GM19395 (cell line): Measurements from ENCODE around the gene BCL2.

ENCODE experiments used
- ATAC-seq: cut with Tn5 transposase; IDR thresholded peaks from one replicate; pipeline ENCODE4 v1.9.1; 2021; ENCODE audit warnings: mild to moderate bottlenecking, moderate library complexity; ENCODE audit not compliant: unreplicated experiment

Gene BCL2

DNA sequence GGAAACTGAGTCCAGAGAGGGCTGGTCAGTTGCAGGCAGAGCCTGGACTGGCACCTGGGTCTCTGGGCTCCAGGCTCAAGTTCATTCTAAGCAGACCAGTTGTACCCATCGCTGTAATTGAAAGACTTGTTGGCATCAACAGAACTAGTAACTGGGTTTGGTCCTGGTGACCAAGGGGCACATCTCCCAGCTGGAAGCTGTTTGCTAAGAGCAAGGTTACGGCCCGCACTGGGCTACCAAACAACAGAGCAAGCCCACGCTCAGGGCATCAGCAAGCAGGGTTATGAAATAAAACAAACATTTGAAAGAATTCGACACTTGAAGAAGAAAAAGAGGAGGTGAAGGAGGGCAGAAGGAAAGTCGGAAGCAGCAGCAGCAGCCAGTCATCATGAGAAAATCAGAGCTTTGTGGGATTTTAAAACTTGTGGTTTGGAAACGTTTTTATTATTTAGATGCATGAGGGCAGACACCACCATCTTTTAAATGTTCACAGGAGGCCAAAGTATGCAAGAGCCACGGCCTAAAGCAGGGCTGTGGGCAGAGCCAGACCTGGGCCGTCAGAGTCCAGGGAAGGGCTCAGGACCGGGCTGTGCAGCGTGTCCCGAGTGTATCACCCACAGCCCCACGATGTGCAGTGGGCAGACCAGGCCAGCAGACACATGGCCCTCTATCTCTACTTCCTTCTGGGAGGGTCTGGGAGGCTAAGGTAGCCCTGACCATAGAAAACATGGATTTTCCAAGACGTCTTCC lies 220.3 kb downstream of the BCL2 start:
- peak; percentile 3 for ATAC-seq

DNA sequence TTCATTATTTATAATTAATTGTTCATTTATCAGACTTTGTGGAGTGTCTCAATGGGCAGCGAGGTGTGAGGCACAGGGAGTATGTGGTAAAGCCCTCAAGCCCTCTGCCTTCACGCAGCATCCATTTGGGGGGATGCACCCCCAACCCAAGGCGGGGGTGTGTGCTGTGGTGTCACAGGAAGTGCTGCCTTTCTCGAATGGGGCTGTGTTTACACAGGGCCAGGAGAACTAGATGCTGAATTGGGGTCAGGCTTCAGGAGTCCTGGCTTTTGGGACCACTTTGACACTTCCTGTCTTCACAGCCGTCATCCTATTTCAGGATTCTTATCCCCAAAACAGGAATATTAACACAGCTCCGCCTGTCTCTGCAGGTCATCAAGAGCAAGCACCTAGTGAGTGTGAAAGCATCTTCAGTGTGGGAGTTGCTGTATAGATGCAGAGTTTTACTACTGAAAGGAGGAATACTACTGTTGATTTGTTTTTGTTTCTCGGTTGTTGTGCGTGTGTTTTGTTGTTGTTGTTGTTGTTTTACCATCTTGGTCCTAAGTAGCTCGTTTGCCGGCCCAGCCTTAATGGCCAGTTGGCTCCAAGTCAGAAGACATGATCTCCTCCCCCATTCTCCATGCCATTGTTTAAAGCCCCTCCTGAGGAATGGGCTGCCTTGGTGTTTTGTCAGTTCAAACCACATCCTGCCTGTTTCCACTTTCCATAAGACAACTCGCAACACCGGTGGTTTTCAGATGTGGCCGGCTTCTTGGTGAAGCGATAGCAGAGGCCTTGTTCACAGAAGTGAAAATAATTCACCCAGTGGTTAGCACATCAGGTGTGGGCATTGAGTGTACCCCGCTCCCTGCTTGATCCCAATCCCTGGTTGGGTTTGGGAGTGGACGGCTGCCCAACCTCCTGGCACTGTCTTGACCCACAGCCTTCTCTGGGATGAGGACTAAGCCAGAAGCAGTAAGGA lies 221.3 kb downstream of the BCL2 start:
- peak; percentile 86 for ATAC-seq

DNA sequence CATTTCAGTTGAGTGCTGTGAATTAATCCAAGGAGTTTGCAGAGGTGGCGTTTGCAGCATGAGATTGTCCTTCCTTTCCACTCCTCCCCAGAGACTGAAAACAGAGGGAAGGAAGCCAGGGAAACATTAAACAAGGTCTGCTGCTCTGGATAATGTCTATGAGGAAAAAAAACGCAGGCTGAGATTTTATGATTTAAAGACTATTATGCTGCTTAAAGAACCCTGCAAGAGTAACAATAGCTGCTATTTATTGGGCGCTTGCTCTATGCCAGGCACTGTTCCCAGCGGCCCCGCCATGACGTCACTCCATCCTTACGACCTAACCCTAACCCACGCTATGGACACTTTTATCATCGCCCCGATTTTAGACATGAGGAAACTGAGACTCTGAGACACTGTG lies 222.4 kb downstream of the BCL2 start:
- no peak for ATAC-seq

DNA sequence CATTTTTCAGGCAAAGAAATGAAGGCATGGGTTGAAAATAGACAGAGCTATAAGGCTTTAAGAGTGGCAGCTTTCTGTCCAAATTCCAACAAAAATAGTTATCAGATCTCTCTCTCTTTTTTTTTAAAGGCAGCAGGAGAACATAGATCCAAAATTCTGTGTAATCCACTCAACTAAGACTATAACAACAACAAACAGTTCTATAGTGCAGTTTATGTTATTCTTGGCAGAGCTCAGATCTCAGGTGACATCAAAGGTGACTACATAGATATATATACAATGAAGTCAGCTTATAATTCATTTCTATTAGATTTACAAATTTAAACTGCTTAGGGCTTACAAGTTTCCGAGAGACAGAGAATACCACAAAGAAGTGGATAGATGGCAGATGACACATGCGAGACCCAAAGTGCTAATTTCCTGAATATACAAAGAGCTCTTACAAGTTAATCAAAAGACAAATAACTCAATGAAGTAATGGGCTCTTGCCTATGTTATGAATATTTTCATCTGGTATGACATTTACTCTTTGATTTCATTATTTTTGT lies 223.2 kb downstream of the BCL2 start:
- no peak for ATAC-seq

DNA sequence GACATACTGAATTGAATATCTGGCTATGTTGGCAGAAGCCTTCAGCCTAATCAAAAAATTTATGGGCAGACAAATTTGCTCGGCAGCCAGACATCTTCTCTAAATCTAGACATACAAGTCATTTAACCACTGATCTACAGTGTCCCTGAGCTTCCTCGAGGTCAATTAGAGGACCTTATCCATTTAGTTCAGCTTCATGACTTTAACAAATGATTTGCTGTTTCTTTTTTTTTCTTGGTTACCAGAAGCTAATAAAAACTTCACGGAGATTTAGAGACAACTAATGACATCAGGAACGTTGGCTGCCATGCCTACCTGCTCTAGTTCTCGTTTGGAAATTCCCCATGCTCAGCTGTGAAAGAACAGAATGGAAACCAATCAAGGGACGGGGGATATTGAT lies 223.8 kb downstream of the BCL2 start:
- no peak for ATAC-seq

DNA sequence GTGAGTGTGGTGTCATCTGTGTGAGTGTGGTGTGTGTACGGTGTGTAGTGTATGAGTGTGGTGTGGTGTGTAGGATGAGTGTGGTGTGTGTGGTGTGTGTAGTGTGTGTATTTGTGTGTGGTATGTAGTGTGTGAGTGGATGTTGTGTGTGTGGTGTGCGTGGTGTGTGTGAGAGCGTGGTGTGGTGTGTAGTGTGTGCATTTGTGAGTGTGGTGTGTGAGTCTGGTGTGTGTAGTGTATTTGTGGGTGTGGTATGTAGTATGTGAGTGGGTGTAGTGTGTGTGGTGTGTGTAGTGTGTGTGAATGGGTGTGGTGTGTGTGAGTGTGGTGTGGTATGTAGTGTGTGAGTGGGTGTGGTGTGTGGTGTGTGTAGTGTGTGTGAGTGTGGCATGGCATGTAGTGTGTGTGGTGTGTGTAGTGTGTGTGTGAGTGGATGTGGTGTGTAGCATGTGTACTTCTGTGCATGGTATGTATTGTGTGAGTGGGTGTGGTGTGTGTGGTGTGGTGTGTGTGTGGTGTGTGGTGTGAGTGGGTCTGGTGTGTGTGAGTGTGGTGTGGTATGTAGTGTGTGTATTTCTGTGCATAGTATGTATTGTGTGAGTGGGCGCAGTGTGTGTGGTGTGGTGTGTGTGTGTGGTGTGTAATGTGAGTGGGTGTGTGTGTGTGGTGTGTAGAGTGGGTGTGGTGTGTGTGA lies 227.8 kb downstream of the BCL2 start:
- ATAC-seq = no peak

DNA sequence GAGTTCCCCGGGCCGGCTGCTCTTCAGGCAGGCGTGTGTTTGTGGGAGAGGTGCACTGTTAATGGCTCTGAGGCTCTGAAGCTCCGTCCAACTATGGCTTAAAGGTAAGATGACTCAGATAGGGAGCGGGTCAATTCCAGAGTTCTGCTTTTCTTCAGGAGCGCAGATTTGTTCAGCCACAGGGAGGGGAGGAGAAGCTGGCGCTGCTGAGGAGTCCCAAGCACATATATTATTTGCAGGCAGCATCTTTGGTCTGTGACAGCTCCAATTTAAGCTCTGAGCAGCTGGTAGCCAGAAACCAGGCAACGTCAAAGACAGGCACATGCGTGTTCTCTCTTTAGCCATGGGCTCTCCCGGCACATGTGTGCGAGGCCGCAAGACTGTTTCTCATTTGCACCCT lies 229.2 kb downstream of the BCL2 start:
- ATAC-seq = no peak

DNA sequence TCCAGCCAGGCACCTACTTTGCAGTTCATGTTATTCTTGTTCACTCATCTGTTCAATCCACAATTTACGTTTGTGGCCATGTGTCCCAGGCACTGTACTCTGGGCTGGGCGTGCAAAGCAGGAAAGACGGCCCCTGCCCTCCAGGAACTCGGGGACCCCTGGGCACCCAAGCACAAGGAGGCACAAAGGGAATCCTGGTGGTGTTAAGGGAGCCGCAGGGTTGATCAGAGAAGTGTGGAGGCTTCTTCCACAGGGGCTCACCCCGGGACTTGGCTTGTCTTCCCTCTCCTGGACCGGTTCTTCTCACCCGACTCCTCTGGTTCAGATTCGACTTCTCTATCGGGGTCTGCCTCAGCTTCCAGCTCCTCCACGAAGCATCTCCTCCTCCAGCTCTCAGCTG lies 230.5 kb downstream of the BCL2 start:
- ATAC-seq = no peak

DNA sequence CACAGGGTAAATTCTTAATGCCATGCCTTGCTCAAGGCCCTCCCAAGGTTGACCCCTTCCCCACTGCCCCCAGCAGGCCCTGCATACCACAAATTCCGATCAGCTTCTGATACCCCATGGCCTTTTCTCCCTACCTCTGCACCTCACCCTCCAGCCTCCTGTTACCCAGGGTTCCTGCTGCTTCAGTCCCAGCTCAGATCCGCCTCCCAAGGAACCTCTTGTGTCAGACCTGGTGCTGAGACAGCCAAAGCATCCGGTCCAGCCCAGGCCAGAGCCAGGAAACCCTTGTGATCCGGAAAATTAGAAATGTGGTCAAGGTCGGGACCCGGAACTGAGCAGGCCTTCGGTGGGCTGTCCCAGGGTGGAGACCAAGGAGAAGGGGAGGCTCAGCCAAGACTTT lies 231.3 kb downstream of the BCL2 start:
- ATAC-seq = no peak

DNA sequence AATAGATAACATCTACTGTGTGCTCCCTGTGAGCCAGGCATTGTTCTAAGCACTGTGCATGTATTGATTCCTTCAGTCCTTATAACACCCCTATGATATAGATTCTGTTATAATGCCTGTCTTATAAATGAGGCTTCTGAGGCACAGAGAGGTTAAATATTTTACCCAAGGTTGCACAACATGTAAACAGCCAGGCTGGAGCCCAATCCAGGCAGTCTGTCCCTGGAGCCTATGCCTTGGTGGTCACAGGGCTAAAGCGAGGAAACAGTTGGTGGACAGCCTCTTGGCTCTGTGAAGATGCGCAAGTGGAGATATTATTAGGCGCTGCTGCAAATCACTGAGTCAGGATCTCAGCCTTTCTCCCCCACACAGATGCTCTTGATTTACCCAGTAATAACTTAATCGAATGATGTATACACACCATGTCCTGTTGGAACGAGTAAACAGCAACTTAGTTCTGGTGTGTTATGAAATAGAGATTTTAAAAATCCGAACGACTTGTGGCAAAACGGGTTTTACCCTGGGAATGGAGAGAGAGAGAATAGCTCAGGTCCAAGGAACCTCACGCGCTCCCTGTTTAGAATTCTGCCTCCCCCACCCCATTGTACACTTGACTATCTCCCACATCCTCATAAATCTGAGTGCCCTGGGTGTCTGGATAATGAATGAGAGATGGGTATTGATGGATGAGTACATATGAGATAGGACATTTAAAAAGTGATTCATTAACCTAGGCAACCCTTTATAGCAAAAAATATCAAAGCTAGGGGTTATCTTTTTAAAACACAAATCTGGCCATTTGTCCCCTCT lies 231.9 kb downstream of the BCL2 start:
- ATAC-seq = no peak

DNA sequence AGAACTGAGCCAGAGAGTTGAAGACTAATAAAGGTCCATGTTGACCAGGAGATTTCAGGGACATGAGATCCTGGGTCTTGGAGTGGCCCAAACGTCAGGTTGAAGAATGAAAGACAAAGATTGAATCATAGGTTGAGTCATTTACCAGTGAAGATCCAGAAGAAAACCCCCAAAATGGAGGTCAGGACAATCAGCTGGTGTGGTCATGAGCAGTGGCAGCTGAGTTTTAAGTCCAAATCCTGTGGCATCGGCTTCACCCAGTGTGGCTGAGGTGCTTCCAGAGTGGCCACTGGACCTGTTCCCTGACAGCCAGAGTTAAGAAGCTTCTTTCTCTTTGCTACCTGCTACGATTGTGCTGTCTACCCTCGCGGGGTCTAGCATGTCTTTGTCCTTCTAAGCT lies 234.0 kb downstream of the BCL2 start:
- no peak for ATAC-seq

DNA sequence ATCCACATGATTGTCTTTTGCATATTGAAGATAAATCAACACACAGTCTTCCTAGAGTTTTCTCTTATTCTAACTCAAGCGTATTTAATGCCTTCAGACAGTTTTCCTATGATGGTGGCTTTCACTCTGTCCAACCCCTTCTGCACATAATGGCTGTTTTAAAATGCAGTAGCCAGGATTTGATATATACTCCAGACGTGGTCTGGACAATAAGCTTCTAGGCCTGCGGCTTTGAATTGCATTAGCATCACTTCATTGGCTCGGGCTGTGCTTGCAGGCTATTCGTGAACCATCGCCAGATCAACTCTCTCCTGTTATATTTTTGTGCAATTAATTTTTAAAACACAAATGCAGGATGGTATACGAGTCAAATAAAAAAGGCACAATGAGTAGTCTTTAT lies 235.3 kb downstream of the BCL2 start:
- no peak for ATAC-seq

DNA sequence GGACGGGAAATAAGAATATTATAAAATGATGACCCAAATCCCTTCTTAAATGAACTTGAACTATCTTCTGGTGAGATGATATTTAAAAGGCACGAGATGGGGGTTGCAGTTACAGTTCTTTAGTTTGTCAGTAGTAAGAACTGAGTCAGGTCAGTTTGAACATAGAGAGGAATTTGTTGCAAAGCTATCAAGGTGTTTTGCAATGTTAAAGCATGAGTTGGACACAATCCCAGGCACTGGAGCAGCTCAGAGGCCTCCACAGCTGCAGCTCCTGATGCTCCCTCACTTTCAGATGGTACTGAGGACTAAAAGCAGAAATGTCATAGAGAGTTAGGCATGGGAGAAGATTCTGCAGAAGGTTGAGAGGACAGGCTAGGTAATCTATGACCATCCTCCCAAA lies 236.0 kb downstream of the BCL2 start:
- ATAC-seq = no peak

DNA sequence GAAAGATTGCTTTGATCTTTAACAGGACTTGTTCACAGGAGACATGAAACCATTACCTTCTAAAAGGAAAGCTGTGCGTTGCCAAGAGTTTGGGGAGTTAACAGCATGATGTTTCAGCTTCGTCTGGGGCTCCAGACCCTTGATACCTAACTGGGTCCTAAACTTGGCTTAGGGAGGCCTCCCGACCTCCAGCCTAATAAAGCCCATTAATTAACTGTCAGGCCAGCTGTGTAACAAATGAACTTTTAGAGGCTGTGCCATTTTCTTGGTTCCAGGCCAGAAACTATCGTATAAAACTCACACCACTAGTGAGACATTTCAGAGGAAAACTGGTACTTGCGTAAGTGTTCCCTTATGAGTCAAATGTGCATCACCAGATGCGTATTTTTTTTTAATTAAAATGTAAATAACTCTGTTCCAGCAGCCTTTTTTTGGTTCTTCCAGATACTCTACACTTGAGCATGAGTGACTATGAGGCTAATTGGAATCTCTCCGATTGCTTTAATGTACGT lies 236.5 kb downstream of the BCL2 start:
- no peak for ATAC-seq

DNA sequence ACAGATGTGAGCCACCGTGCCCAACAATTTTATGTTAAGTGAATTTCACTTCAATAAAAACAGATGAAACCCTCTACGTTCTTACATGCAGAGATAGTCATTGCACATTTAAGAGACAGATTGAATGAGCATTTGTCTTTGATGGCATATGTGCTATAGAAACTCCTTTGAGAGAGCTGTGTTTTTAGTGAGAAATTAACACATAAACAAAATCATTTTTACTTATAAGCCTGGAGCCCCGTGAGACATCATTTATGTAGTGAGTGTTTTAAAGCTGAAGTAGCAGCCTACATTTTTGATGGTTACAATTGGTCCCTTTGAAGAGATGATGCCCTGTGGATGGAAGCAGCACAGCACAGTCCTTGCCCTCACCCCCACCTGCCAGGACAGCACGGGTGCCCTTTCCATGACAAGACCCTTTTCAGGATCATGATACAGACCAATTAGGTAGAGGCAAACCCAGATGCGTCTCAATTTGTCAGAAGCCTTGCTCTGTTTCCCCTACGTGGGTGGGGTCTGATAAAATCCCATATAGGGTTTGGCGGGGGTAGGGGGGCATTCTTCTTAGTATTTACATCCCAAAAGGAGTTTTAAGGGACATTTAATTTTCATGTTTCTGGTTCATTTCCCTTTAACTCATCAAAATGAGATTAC lies 237.1 kb downstream of the BCL2 start:
- no peak for ATAC-seq

DNA sequence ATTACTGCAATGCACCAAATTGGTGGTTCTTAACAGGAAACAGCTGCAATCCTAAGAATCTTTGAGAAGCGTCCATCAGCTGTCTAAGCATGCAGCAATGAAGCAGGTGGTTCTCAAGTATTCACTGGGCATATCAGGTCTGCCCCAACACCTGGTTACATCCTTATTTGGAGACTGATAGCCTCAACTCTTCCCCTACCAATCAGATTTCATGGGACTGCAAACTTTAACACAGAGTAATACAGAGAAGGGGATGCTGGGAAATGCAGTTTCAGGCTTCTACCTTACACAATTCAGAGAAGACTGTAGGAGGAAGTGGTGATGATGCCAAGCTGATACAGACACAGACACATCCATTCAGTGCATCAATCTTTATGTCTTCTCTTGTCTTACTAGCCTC lies 240.5 kb downstream of the BCL2 start:
- peak; percentile 55 for ATAC-seq

DNA sequence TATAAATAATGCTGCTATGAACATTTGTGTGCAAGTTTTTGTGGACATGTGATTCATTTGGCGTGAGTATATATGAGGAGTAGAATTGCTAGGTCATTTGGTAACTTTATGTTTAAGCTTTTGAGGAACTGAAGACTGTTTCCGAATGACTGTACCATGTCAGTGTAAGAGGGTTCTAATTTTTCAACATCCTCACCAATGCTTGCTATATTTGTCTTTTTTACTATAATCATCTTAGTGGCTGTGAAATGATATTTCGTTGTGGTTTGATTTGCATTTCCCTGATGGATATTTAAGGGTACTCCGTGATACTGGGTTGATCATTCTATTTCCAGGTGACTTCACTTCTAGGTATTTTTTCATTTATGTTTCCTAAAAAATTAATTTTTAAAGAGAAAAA lies 241.1 kb downstream of the BCL2 start:
- ATAC-seq = peak; percentile 89

DNA sequence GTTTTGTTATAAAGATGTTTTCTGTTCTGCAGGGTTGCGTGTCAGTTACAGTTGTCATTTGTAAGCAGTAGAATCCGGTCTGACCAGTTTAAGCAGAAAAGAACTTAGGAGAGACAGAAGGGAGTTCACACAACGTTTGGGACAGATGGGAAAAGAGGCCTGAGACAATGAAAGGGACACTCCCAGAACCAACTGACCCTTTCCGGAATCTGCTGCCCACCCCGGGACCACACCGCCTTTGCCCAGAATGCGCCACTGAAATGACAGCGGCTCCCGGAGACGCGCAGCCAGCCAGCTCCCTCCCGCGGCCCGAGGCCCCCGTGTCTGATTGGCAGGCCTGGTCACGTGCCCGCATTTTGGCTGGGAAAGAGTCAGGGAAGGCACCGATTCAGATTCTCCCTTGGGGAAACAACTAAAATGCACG lies 244.6 kb downstream of the BCL2 start:
- peak; percentile 50 for ATAC-seq

DNA sequence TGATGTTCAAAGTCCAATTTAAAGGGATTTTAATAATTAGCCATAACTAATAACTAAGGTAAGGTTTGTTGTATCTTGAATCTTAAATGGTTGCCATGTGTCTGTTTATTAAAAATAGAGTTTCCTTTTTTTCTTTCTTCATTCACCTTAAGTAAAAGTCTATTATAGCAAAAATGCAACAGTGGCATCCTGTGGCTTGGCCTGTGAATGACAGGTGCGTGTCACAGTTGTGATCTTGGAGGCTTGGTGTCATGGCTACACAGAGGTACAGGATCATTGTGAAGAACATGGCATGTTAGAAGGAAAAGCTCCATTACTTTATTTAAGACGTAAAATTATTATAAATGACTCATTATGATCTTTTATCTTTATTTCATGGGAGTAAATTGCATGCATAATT lies 246.1 kb downstream of the BCL2 start:
- ATAC-seq = no peak
